GM19238 (cell line): ENCODE data around the gene RIMBP3C.
"Not testable (repeated sequence)": the region's sequence is repeated elsewhere in the genome, so short reads cannot be mapped to it uniquely, and the experiment has no call there.

ENCODE experiments used
- DNase-seq: peaks from one replicate; pipeline ENCODE4 v3.0.0; 2011; ENCODE audit warnings: low spot score; ENCODE audit not compliant: insufficient read length

RIMBP3C gene

DNA sequence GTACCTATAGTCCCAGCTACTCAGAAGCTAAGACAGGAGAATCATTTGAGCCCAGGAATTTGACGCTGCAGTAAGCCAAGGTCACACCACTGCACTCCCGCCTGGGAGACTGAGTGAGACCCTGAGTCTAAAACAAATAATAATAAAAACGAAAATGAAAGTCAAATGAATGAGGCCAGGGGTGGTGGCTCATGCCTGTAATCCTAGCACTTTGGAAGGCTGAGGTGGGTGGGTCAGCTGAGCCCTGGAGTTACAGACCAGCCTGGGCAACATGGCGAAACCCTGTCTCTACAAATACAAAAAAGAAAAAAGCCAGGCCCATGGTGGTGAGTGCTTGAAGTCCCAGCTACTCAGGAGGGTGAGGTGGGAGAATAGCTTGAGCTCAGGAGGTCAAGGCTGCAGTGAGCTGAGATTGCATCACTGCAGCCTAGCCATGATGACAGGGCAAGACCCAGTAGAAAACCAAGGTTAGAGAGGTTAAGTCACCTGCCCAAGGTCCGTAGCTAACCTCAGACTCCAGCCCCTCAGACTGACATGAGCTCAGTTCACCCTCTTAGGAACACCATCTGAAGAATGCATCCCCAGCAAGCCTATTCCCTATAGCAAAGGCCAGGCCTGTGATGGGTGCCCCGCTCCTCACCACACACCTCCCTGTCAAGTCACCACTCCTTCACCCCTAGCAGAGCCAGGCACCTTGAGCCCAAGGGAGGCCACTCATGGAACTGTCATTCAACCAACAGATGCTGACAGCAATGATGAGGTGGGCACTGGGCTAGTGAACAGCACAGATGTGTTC is 24.4 kb downstream of the RIMBP3C start:
- not testable (repeated sequence) for DNase-seq

DNA sequence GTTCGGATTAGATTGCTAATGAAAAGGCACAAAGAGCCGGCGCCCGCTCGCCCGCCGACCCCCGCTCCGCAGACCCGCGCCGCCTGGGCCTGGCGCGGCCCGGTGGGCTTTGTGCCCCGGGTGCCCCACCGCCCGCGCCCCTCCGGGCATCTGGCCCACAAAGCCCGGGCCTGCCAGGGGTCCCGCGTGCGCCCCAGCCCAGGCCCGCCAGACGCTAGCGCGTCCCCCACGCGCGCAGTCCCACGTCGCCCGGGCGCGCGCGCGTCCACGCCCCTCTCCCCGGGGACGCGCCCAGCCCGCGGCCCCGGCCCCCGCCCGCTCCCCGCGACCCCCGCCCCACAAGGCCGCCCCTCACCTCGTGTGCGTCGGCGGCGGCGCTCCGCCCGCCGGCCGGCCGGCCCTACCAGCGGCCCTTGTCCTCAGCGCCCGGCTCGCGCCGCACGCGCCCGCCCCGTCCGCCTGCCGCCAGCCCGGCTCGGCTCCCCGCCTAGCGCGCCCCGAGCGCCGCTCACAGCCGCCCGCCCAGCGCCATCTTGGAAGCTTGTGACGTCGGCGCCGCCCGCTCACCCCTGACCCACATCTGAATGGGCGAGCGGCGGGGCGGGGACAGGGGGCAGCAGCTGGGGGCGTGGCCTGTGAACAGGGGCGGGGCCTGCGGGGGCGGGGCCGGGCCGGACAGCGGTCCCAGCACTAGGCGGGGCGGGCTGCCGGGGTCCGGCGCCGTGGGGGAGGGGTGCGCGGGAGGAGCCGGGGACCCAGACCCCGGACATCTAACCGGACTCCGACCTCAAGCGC is 34.1 kb downstream of the RIMBP3C start:
- DNase-seq, result not testable (repeated sequence)

DNA sequence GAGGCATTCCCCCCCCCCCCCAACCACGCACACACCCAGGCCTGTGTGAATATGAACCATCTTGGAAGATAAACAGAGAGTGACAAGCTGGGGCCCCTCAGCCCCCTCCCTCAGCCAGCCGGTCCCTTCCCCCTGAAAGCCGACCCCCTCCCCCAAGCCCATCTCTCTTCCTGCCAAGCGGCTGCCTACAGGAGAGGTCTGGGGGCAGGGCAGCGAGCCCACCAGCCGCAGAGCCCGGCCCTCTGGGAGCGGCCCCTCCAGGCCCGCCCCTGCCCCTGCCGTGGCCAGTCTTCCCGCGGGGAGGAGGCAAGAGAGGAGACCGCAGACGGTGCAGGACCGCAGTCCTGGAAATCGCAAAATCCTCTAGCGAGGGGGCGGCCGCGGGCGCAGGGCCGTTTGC is 34.7 kb downstream of the RIMBP3C start:
- DNase-seq, result not testable (repeated sequence)

GRCh38 chr22:21515234-21515633 is 36.0 kb downstream of the RIMBP3C start:
- DNase-seq, result not testable (repeated sequence)

- not testable (repeated sequence) for DNase-seq
These were observed 37.1 kb downstream of the RIMBP3C start for GRCh38 chr22:21514117-21514516.

GRCh38 chr22:21512022-21512421 is 39.2 kb downstream of the RIMBP3C start:
- DNase-seq, result not testable (repeated sequence)

- not testable (repeated sequence) for DNase-seq
These were observed 40.9 kb downstream of the RIMBP3C start for GRCh38 chr22:21510397-21510796.

DNA sequence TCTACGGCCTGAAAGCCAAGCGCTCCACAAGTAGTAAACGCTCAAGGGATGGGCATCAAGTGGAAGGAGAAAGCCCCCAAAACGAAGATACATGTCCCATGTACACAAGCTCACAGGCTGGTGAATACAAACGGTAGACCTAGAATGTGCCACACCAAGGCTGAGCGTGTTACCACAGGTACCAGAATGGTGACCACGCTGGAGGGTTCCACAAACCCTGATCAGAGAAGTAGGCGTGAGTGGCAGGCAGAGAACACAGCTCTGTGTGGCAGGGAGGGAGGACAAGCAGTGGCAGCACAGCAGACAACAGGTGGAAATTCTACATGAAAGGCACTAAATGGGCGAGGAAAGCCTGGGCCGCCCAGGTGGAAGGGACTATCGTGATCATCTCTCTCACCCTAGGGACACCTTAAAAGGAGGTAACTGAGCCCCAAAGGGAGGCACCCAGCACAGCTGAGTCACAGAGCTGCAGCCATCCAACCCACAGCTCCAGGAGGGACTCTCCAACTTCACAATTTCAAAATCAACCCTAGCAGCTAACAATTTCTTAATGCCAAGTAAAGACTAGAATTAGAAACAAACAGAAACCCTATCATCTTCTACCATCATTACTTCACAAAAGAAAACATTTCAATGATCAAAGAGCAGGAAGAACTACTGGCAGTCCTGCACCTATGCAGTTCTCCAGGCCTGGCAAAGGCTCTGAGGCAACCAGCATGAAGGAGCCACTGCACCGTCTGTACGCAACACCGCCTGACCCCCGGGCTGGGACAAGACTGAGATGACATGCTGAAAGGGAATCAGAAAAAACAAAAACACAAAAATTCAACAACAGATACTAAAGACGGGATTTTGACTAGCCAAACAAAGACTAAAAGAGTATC is 51.4 kb downstream of the RIMBP3C start:
- DNase-seq, result not testable (repeated sequence)

- DNase-seq, result not testable (repeated sequence)
These were observed 52.8 kb downstream of the RIMBP3C start for GRCh38 chr22:21498489-21498888.

DNA sequence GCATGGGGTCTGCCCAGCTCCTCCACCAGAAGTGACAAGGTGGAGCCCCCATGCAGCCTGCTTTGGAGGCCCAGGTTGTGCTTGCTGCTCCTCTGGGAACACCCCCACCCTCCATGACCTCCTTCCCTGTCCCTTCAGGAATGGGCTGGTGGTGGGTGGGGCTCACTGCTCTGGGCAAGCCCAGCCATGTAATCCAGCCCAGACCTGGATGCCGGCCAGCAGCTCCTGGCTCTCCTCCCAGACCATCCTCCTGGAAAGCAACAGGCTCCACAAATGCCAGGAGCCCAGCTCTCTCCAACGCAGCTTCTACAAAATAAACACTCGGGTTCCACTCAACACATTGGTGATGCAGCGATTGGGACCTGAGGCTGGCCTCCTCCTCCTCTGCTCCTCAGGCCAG is 53.3 kb downstream of the RIMBP3C start:
- DNase-seq, result not testable (repeated sequence)
